ENCODE results near the gene RNU4-1.

GRCh38 chr12:120290609-120291305 lies 2.3 kb downstream of the RNU4-1 start:
- TF ChIP-seq CTCF (IDR thresholded peaks at IDR 0.05) (no peak), POLR2AphosphoS5 (IDR thresholded peaks at IDR 0.05; ENCODE audit: insufficient read depth in 1 of 2, low read depth in 1 of 2) (no peak)

Measured in vagina (tissue), 2 donors.